ENCODE data around the gene SORL1-AS1.

SORL1-AS1 gene

DNA sequence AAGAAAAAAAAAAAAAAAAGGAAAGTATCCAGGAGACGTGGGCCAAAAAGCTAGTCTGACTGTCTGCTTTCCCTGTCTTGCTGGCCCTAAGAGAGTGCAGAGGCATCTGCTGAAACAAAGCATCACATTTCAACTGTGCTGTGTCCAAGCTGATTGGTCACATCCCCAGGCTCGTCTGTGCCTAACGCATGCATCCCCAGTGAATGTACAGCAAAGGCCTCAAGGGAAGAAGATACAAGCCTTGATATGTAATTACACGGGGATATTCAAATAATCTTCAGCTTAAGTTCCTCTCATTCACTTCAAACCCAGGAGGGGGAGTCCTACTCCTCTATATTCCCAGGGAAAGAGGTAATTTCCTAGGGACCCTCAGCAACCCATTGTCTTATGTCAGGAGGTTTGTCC is 6.0 kb downstream of the SORL1-AS1 start:
- no peak overlapping the region for H3K4me3 ChIP-seq (replicated peaks; ENCODE audit: insufficient read depth, low read length)
- H3K27ac ChIP-seq (replicated peaks): no peak overlapping the region
- no peak for DNase-seq (ENCODE audit: low read depth in 1 of 2, low spot score in 1 of 2)
- TF ChIP-seq REST (IDR thresholded peaks at IDR 0.05; ENCODE audit: insufficient replicate concordance, low read depth) (no peak), POLR2AphosphoS5 (IDR thresholded peaks at IDR 0.05; ENCODE audit: low read depth) (no peak), GABPA (IDR thresholded peaks at IDR 0.05; ENCODE audit: low read depth) (no peak), SPI1 (IDR thresholded peaks at IDR 0.05; ENCODE audit: borderline replicate concordance, low read depth) (no peak), CTCF (IDR thresholded peaks at IDR 0.05; ENCODE audit: insufficient read depth, low read length) (no peak)
- H3K27me3 ChIP-seq (ENCODE audit: insufficient read depth, poor library complexity, severe bottlenecking): no peaks in the 10 kb centered on the region

DNA sequence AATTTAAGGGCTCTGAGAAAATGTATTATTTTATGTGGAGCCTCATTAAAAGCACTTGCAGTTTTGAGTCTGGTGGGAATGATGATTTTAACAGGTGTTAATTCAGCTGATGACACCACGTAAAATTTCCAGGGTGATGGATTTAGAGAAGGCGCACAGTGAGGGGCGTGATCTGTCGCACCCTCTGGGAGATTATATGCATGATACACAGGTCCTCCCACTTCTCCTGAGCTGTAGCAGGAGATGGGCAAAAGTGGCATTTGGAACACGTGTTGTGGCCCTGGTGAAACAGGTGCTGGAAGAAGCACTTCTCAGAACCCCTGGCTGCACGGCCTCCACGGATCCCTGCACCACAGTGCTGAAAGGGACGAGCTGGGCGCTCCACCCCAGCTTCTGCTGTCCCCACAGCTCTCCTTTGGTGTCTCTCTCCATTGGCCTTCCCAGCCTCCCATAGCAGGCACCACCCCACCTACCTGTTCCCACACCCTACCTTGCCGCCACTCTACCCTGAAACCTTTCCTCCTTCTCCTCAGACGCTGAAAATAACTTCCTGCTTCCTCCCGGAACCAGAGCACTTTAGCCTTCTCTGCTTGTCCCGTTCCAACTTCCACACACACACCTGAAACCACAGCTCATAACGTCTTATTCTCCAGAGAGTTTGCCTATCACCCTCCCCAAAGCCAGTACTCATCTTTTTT is 7.5 kb downstream of the SORL1-AS1 start:
- H3K4me3 ChIP-seq (replicated peaks; ENCODE audit: insufficient read depth, low read length): no peak overlapping the region
- TF ChIP-seq CTCF (IDR thresholded peaks at IDR 0.05; ENCODE audit: insufficient read depth, low read length): no peak
- no peak for TF ChIP-seq POLR2AphosphoS5 (IDR thresholded peaks at IDR 0.05; ENCODE audit: low read depth)
- TF ChIP-seq SPI1 (IDR thresholded peaks at IDR 0.05; ENCODE audit: borderline replicate concordance, low read depth): no peak
- no peak for TF ChIP-seq REST (IDR thresholded peaks at IDR 0.05; ENCODE audit: insufficient replicate concordance, low read depth)
- peak overlapping the region; percentile 29; the same call in 1 of the 2 replicates for H3K27ac ChIP-seq (replicated peaks)
- H3K27me3 ChIP-seq (ENCODE audit: insufficient read depth, poor library complexity, severe bottlenecking): no peaks in the 10 kb centered on the region
- DNase-seq (ENCODE audit: low read depth in 1 of 2, low spot score in 1 of 2): no peak

GRCh38 chr11:121444526-121444925 is 8.2 kb downstream of the SORL1-AS1 start:
- Histone ChIP-seq H3K27ac (replicated peaks) (no peak overlapping the region), H3K4me3 (replicated peaks; ENCODE audit: insufficient read depth, low read length) (no peak overlapping the region), H3K27me3 (ENCODE audit: insufficient read depth, poor library complexity, severe bottlenecking) (no peaks in the 10 kb centered on the region)
- TF ChIP-seq POLR2AphosphoS5 (IDR thresholded peaks at IDR 0.05; ENCODE audit: low read depth) (no peak), GABPA (IDR thresholded peaks at IDR 0.05; ENCODE audit: low read depth) (no peak), CTCF (IDR thresholded peaks at IDR 0.05; ENCODE audit: insufficient read depth, low read length) (no peak), REST (IDR thresholded peaks at IDR 0.05; ENCODE audit: insufficient replicate concordance, low read depth) (no peak), SPI1 (IDR thresholded peaks at IDR 0.05; ENCODE audit: borderline replicate concordance, low read depth) (no peak)
- no peak for DNase-seq (ENCODE audit: low read depth in 1 of 2, low spot score in 1 of 2)
